GM18499 (cell line): ENCODE measurements around the gene CSNK2B.

ENCODE experiments used
- ATAC-seq: cut with Tn5 transposase; IDR thresholded peaks from one replicate; pipeline ENCODE4 v1.9.1; 2021; ENCODE audit warnings: moderate number of reproducible peaks; ENCODE audit not compliant: insufficient read depth, unreplicated experiment

CSNK2B gene

GRCh38 chr6:31660381-31661261 is 5.3 kb upstream of the CSNK2B start, which contains the start of gene C6orf47:
C6orf47 (minus strand) TSS chr6:31660778; CDS start chr6:31659947, 831 bp downstream.
- no peak for ATAC-seq

GRCh38 chr6:31661262-31662123 is 4.4 kb upstream of the CSNK2B start:
- ATAC-seq = no peak

DNA sequence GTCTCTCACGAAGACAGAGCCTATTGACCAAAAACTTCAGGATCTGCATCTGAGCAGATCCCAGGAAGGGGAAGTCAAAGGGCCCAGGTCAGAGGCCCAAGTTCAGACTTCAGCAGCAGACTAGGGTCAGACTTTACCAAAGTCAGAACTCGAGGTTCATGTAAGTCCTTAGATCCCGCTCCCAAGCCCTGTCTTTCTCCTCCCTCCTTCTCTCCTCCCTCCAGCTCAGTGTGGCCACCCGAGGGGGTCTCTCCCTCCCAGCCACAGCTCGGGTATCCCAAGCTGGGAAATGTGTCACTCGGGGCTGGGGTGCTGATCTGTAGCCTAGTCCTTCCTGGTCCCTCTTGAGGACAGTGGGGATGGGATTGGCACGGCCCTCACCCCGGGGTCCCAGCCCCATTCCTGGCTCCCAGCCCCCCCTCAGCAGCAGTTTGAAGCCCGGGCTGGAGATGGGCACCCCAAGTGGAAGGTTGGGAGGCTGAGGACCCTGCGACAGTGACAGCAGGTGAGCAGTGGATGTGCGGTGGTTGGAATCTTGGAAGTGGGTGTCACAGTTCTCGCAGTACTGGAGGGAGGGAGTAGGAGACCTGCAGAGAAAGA is 3.7 kb upstream of the CSNK2B start:
- ATAC-seq = no peak

GRCh38 chr6:31663126-31663960 is 2.5 kb upstream of the CSNK2B start:
- no peak for ATAC-seq

DNA sequence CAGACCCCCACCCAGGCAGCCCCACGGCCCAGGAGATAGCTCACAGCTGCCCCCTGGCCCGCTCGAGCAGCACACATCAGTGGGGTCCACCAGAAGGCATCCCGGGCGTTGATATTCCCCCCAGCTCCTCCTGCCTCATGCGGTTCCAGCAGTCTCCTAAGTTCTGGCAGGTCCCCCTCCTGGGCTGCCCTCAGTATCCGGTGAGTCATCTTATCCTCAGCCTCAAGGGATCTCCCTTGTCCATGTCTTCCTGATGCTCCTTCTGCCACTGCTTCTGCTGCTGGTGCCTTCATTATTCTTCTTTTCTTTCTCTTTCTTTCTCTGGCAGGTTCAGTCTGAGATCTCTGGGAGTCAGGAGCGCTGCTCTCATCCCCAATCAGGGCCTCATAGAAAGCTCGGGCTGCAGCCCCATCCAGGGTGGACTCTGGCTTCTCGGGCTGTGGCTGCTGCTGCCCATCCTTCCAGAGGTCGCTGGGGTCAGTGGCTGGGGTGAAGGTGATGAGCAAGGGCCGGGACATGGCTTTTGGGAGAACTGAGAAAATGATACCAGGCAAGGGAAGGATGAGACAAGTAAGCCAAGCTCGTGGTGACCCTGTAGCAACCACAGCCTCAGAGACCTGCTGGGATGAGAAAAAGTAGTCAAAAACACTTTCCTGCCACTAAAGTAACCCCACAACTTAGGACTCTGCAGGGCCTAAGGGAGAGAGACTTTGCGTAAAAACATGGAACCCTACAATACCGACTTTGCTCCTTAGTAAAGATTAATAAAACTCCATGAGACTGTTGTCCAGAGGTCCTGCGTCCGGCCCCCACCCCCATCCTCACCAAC is 1.7 kb upstream of the CSNK2B start:
- no peak for ATAC-seq

GRCh38 chr6:31664790-31665500 is 935 bp upstream of the CSNK2B start, which contains the start of gene GPANK1:
GPANK1 (minus strand) TSS chr6:31664997; CDS start chr6:31664478, 519 bp downstream.
- no peak for ATAC-seq

GRCh38 chr6:31666337-31666965 is 571 bp downstream of the CSNK2B start:
- no peak for ATAC-seq

DNA sequence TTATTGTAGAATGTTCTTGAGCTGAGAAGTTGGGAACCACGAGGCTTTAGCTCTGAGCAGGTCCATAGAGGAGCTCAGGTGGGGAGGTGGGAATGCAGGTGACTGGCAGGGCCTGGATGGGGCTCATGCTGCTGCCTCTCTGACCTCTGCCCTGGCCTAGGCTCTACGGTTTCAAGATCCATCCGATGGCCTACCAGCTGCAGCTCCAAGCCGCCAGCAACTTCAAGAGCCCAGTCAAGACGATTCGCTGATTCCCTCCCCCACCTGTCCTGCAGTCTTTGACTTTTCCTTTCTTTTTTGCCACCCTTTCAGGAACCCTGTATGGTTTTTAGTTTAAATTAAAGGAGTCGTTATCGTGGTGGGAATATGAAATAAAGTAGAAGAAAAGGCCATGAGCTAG is 3.8 kb downstream of the CSNK2B start, which contains the start of gene LY6G5B:
TSS of gene LY6G5B (plus strand) at position 301 of the 400 bp plus-strand sequence. CDS start 975 bp downstream, outside the sequence.
- ATAC-seq = no peak

DNA sequence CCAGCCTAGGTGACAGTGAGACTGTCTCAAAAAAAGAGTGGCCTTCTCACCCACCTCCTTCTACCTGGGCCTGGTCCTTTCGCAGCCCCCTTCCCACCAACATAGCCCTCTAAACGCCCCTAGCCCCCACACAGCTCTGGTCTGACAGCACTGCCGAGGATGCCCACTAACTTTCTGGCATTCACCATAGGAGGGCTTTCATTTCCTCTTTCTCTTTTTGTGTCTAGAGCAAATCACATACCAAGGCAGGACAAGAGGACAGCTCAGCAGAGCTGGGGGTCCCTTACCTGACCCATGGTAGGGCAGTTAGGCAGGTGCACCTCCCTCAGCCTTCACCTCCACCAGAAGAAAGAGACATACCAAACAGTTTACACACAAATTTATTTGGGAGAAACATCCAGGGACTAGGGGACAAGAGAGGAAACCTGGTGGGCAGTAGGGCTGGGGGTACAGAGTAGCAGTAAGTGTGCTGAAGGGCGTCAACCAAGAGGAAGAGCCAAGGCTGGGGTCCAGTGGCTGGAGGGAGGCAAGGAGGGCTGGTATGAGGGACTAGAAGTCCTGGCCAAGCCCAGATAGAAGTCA is 10.5 kb downstream of the CSNK2B start:
- ATAC-seq = no peak

DNA sequence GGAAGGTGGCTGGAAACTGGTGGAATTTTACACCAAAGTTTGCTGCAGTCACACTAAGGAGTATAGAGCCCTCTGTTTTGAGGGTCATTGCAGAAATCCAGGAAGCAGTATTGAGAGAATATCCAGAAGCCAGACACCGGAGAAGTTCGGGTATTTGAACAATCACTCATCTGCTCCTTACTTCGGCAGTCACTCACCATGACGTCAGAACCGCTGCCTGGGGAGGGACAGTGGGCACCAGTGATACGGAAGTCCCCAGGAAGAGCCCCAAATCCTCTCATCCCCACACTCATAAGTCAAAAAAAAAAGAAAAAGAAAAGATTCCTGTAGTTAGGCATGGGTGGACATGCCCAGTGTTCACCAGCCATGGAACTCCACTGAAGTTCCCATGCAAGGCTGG is 11.0 kb downstream of the CSNK2B start:
- ATAC-seq = no peak

GRCh38 chr6:31677955-31678354 is 12.1 kb downstream of the CSNK2B start:
- ATAC-seq = no peak

- no peak for ATAC-seq
Observed at GRCh38 chr6:31680226-31681134, 14.6 kb downstream of the CSNK2B start, which contains the start of gene LY6G5C. LY6G5C (minus strand) TSS chr6:31681067; CDS start chr6:31680373, 694 bp downstream.

GRCh38 chr6:31681135-31681671 is 15.3 kb downstream of the CSNK2B start:
- ATAC-seq = no peak

DNA sequence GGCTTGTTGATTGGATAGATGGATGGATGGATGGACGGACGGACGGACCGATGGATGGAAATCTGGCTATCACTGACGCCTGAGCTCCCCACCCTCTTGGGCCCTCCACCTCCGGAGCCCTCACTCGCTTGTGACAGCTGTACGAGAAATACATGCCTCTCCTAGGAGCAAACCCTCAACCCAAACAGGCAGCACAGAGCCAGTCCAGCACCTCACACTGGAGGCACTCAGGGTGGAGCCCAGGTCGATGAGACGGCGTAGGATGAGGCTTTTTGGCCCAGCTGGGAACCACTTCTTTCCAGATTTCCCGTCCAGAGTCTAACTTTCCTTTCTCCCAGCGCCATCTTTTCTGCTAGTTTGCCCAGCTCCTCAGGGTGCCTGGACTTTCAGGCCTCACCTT is 17.7 kb downstream of the CSNK2B start:
- ATAC-seq = no peak

DNA sequence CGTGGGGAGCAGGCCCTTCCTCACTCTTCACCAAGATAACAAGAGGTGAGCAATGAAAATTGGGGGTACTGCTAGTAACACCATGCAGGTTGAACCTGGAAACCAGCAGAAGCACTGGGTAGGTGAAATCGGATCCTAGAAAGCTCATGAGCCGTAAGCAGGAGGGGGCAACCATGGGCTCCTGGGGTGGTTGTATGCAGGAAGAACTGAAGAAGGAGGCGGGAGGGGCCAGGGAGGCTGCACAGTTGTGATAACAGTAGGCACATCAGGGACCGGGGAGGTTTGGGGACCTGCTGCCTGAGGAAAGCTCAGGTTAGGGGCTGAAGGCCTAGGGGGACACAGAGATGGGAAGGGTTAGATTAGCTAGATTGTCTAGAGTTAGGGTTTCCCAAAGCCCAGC is 20.6 kb downstream of the CSNK2B start:
- ATAC-seq = no peak

GRCh38 chr6:31687321-31687720 is 21.4 kb downstream of the CSNK2B start:
- no peak for ATAC-seq
